ENCODE measurements around the gene ICA1L. TPM values are rescaled to one million over a fixed set of nuclear protein-coding genes. Genes with fewer than 3 reads are reported as not detected.
"Not testable (repeated sequence)": the region's sequence is repeated elsewhere in the genome, so short reads cannot be mapped to it uniquely, and the experiment has no call there.

Gene ICA1L
- total RNA-seq, 1 donor from 2014 or later = 10.2 TPM

- Mint-ChIP-seq H3K27me3 (no peaks in the 10 kb centered on the region), H3K4me3 (peak overlapping the region; percentile 97), H3K36me3 (ENCODE audit: low read depth) (peaks cover 21% of the 10 kb centered on the region), H3K27ac (peak overlapping the region; percentile 100), H3K4me1 (peaks cover 29% of the 10 kb centered on the region), H3K9me3 (no peaks in the 10 kb centered on the region)
- ATAC-seq (ENCODE audit: low read depth) = peak; percentile 10
- CTCF ChIA-PET = interaction anchor here (1.0 kb wide), 1 partner anchor 322 kb away, joined by 3 read pairs; no protein-coding TSS in a partner anchor
- no peak for TF ChIP-seq CTCF (IDR thresholded peaks at IDR 0.05)
- POLR2A ChIA-PET = interaction anchor here (0.6 to 2.3 kb wide), 11 partner anchors 9 to 1130 kb away, joined by 3 to 20 read pairs (median 5); partner anchors contain the start of genes ALS2, CYP20A1, FAM117B and ICA1L
- intact Hi-C loops (cut with micrococcal nuclease) = loop anchor here (1.0 to 10.0 kb wide), 10 partner anchors 40 to 1130 kb away; partner anchors contain the start of genes ABI2, BMPR2, FAM117B and ICA1L
- no peak for DNase-seq
These were observed 39.6 kb upstream of the ICA1L start for GRCh38 chr2:202911203-202911511.

- Mint-ChIP-seq H3K4me3 (peak overlapping the region; percentile 97), H3K9me3 (peaks cover under 1% of the 10 kb centered on the region), H3K4me1 (peaks cover 29% of the 10 kb centered on the region), H3K27me3 (no peaks in the 10 kb centered on the region), H3K27ac (no peak overlapping the region), H3K36me3 (ENCODE audit: low read depth) (peaks cover 25% of the 10 kb centered on the region)
- ATAC-seq (ENCODE audit: low read depth) (no peak), DNase-seq (no peak)
- ChIA-PET CTCF (interaction anchor here (1.0 kb wide), 1 partner anchor 322 kb away, joined by 3 read pairs; no protein-coding TSS in a partner anchor), POLR2A (interaction anchor here (0.7 to 2.3 kb wide), 8 partner anchors 10 to 1130 kb away, joined by 3 to 20 read pairs (median 4); partner anchors contain the start of genes ALS2, CYP20A1, ICA1L and NBEAL1)
- no peak for TF ChIP-seq CTCF (IDR thresholded peaks at IDR 0.05)
- intact Hi-C loops (cut with micrococcal nuclease) = loop anchor here (1.0 to 10.0 kb wide), 10 partner anchors 39 to 1129 kb away; partner anchors contain the start of genes ABI2, BMPR2, FAM117B and ICA1L
These were observed 39.1 kb upstream of the ICA1L start for GRCh38 chr2:202910698-202911097.

GRCh38 chr2:202910250-202910649, 38.7 kb upstream of the ICA1L start:
- H3K27ac Mint-ChIP-seq; H3K27me3 Mint-ChIP-seq; ATAC-seq (ENCODE audit: low read depth); DNase-seq; H3K9me3 Mint-ChIP-seq: not testable (repeated sequence)
- intact Hi-C loops (cut with micrococcal nuclease) = loop anchor here (5.0 to 10.0 kb wide), 4 partner anchors 158 to 643 kb away; partner anchors contain the start of genes ABI2, BMPR2 and NOP58
- Mint-ChIP-seq H3K4me3 (peak overlapping the region; percentile 97), H3K4me1 (peaks cover 32% of the 10 kb centered on the region), H3K36me3 (ENCODE audit: low read depth) (peaks cover 30% of the 10 kb centered on the region)
- POLR2A ChIA-PET = interaction anchor here (1.0 to 2.3 kb wide), 3 partner anchors 39 to 1129 kb away, joined by 3 to 20 read pairs (median 15); partner anchors contain the start of genes ALS2, CYP20A1 and ICA1L
- CTCF ChIA-PET = interaction anchor here (1.0 kb wide), 1 partner anchor 322 kb away, joined by 3 read pairs; no protein-coding TSS in a partner anchor

- ChIA-PET POLR2A (no interaction called here), CTCF (no interaction called here)
- TF ChIP-seq CTCF (IDR thresholded peaks at IDR 0.05) = no peak
- peaks cover 32% of the 10 kb centered on the region for H3K4me1 Mint-ChIP-seq
- H3K4me3 Mint-ChIP-seq = peak overlapping the region; percentile 97
- no peaks in the 10 kb centered on the region for H3K27me3 Mint-ChIP-seq
- intact Hi-C loops (cut with micrococcal nuclease) = loop anchor here (5.0 to 10.0 kb wide), 4 partner anchors 157 to 642 kb away; partner anchors contain the start of genes ABI2, BMPR2 and NOP58
- peaks cover 34% of the 10 kb centered on the region for H3K36me3 Mint-ChIP-seq (ENCODE audit: low read depth)
- peaks cover 3% of the 10 kb centered on the region for H3K9me3 Mint-ChIP-seq
- no peak overlapping the region for H3K27ac Mint-ChIP-seq
- ATAC-seq (ENCODE audit: low read depth) = no peak
- DNase-seq = no peak
These were observed 38.0 kb upstream of the ICA1L start for GRCh38 chr2:202909394-202910192.

GRCh38 chr2:202908186-202908585, 36.6 kb upstream of the ICA1L start:
- no peak for TF ChIP-seq CTCF (IDR thresholded peaks at IDR 0.05)
- CTCF ChIA-PET = no interaction called here
- ATAC-seq (ENCODE audit: low read depth) (no peak), DNase-seq (no peak)
- H3K9me3 Mint-ChIP-seq = peaks cover 3% of the 10 kb centered on the region
- H3K4me1 Mint-ChIP-seq = peaks cover 31% of the 10 kb centered on the region
- H3K36me3 Mint-ChIP-seq (ENCODE audit: low read depth) = peaks cover 42% of the 10 kb centered on the region
- H3K27me3 Mint-ChIP-seq = no peaks in the 10 kb centered on the region
- no peak overlapping the region for H3K27ac Mint-ChIP-seq
- POLR2A ChIA-PET = no interaction called here
- intact Hi-C loops (cut with micrococcal nuclease) = no loop called here
- H3K4me3 Mint-ChIP-seq = no peak overlapping the region

- POLR2A ChIA-PET; intact Hi-C loops (cut with micrococcal nuclease); H3K27me3 Mint-ChIP-seq; H3K9me3 Mint-ChIP-seq; ATAC-seq (ENCODE audit: low read depth); DNase-seq; H3K4me3 Mint-ChIP-seq; H3K27ac Mint-ChIP-seq: not testable (repeated sequence)
- Mint-ChIP-seq H3K36me3 (ENCODE audit: low read depth) (peaks cover 47% of the 10 kb centered on the region), H3K4me1 (peaks cover 23% of the 10 kb centered on the region)
- CTCF ChIA-PET = interaction anchor here (1.3 kb wide), 1 partner anchor 317 kb away, joined by 3 read pairs; no protein-coding TSS in a partner anchor
These were observed 33.9 kb upstream of the ICA1L start for GRCh38 chr2:202905507-202905906.
